Panc1 (cell line): Measurements from ENCODE around the gene GLT8D1. TPM values are rescaled to one million over a fixed set of nuclear protein-coding genes. Genes with fewer than 3 reads are reported as not detected.

ENCODE experiments used
- ATAC-seq: fragments of 200-7000 bp; cut with Tn5 transposase; 2 replicates; pipeline ENCODE4 v1.9.1; 2020; ENCODE audit warnings: mild to moderate bottlenecking, moderate library complexity
- BruUV-seq: library from RNA; stranded (reverse); fragments of 400-500 nt; replicated peaks from 2 replicates; lab custom pipeline; 2021; lab: Mats Ljungman, UMichigan
- CTCF ChIA-PET: fragments of 300-600 bp; sonication (Branson Sonifier 250); formaldehyde crosslinking; loops from one replicate; lab custom pipeline; 2022; ENCODE audit warnings: antibody characterized with exemption; lab: Charles Lee
- POLR2A ChIA-PET: fragments of 300-600 bp; sonication (Branson Sonifier 250); formaldehyde crosslinking; loops from one replicate; lab custom pipeline; 2022; ENCODE audit warnings: antibody characterized with exemption; lab: Charles Lee
- DNase-seq: peaks from one replicate; pipeline ENCODE4 v3.0.0-alpha.2; 2010; ENCODE audit warnings: low read depth, low spot score
- H3K27ac ChIP-seq: 2 replicates; pipeline ENCODE4 v1.5.1; 2011; ENCODE audit warnings: mild to moderate bottlenecking, low read length, inconsistent platforms
- H3K27me3 ChIP-seq: fragments of 200-500 bp; sonication (Bioruptor generic); 2 replicates; pipeline ENCODE4 v1.6.0; 2014; ENCODE audit warnings: low read length, inconsistent platforms; ENCODE audit not compliant: control insufficient read depth, insufficient read depth
- H3K36me3 ChIP-seq: fragments of 200-500 bp; sonication (Bioruptor generic); 2 replicates; pipeline ENCODE4 v1.5.1; 2014; ENCODE audit warnings: inconsistent platforms, mild to moderate bottlenecking, low read length, moderate library complexity; ENCODE audit not compliant: control insufficient read depth, insufficient read depth
- H3K4me1 ChIP-seq: 2 replicates; pipeline ENCODE4 v1.5.1; 2011; ENCODE audit warnings: inconsistent platforms, mild to moderate bottlenecking, low read length, moderate library complexity; ENCODE audit not compliant: control insufficient read depth, insufficient read depth
- H3K4me3 ChIP-seq, 2 experiments: 2 replicates each; pipeline ENCODE4 v1.5.1; 2011 to 2012; ENCODE audit warnings: low read depth in 2 of 2, low read length in 2 of 2, mild to moderate bottlenecking in 2 of 2, inconsistent platforms in 1 of 2, moderate library complexity in 1 of 2
- H3K9me3 ChIP-seq: fragments of 200-500 bp; sonication (Bioruptor generic); 2 replicates; pipeline ENCODE4 v1.5.1; 2014; ENCODE audit warnings: low read depth, mild to moderate bottlenecking, inconsistent platforms, low read length, moderate library complexity; ENCODE audit not compliant: control insufficient read depth, insufficient read depth
- CTCF ChIP-seq: fragments of 450-650 bp; IDR thresholded peaks from 2 replicates; pipeline ENCODE4 v1.5.1; 2017; ENCODE audit warnings: mild to moderate bottlenecking
- POLR2AphosphoS5 ChIP-seq: IDR thresholded peaks from 2 replicates; pipeline ENCODE4 v1.6.1; 2012; ENCODE audit warnings: mild to moderate bottlenecking, low read depth, low read length, moderate library complexity
- REST ChIP-seq, 2 experiments: IDR thresholded peaks; 2 replicates each; pipeline ENCODE4 v1.6.1; 2011 to 2012; ENCODE audit warnings: low read depth in 2 of 2, control low read depth in 1 of 2, low read length in 1 of 2, mild to moderate bottlenecking in 1 of 2, moderate library complexity in 1 of 2; ENCODE audit not compliant: insufficient read depth in 1 of 2
- SIN3A ChIP-seq: IDR thresholded peaks from 2 replicates; pipeline ENCODE4 v1.6.1; 2012; ENCODE audit warnings: low read depth, mild to moderate bottlenecking, low read length, moderate library complexity, borderline replicate concordance; ENCODE audit not compliant: insufficient read depth
- TCF7L2 ChIP-seq: IDR thresholded peaks from 2 replicates; pipeline ENCODE4 v1.6.1; 2011; ENCODE audit warnings: mild to moderate bottlenecking, low read depth, low read length, inconsistent platforms
- in situ Hi-C: cut with HindIII; loops from 2 replicates; pipeline ENCODE4 v1.10.0; 2016; ENCODE audit warnings: low sequenced_read_pairs, low pct_unique_long_range_greater_than_20kb
- intact Hi-C: fragments of 100-400 bp; cut with micrococcal nuclease; formaldehyde crosslinking; loops from one replicate; pipeline ENCODE4 v1.10.0; 2022; ENCODE audit not compliant: unreplicated experiment
- total RNA-seq: library from RNA; stranded (reverse); gene quantifications from one replicate; pipeline ENCODE4 v1.2.1, GENCODE V29; 2021; ENCODE audit not compliant: unreplicated experiment

The GLT8D1 gene
- total RNA-seq, 1 experiment from 2014 or later, result 51.3 TPM

GRCh38 chr3:52719618-52720017 is 14.0 kb upstream of the GLT8D1 start:
- Histone ChIP-seq H3K36me3 (no peaks in the 10 kb centered on the region), H3K27me3 (no peaks in the 10 kb centered on the region), H3K27ac (no peak overlapping the region), H3K9me3 (no peaks in the 10 kb centered on the region), H3K4me1 (no peaks in the 10 kb centered on the region), H3K4me3 (no peak overlapping the region)
- BruUV-seq, result no TSS peak
- POLR2A ChIA-PET, result no interaction called here
- intact Hi-C loops, result no loop called here
- CTCF ChIA-PET, result interaction anchor here (0.7 kb wide), 1 partner anchor 499 kb away, joined by 3 read pairs; no protein-coding TSS in a partner anchor
- in situ Hi-C loops, result no loop called here
- ATAC-seq (no peak), DNase-seq (no peak)
- no peak for TF ChIP-seq POLR2AphosphoS5
- no peak for TF ChIP-seq REST (IDR thresholded peaks at IDR 0.05; ENCODE audit: insufficient read depth in 1 of 2, low read depth in 2 of 2, low read length in 1 of 2)
- no peak for TF ChIP-seq TCF7L2
- no peak for TF ChIP-seq CTCF
- TF ChIP-seq SIN3A, result no peak

GRCh38 chr3:52715714-52716305 is 10.2 kb upstream of the GLT8D1 start:
- in situ Hi-C loops (no loop called here), intact Hi-C loops (no loop called here)
- Histone ChIP-seq H3K36me3 (0 out of 2 replicates have a peak, but pooled peaks cover 2% of the 10 kb centered on the region), H3K27me3 (no peaks in the 10 kb centered on the region), H3K4me3 (no peak overlapping the region), H3K27ac (no peak overlapping the region), H3K4me1 (no peaks in the 10 kb centered on the region), H3K9me3 (no peaks in the 10 kb centered on the region)
- ATAC-seq, result no peak
- no TSS peak for BruUV-seq
- CTCF ChIA-PET, result no interaction called here
- TF ChIP-seq SIN3A, result no peak
- no peak for TF ChIP-seq REST (IDR thresholded peaks at IDR 0.05; ENCODE audit: insufficient read depth in 1 of 2, low read depth in 2 of 2, low read length in 1 of 2)
- TF ChIP-seq TCF7L2, result no peak
- TF ChIP-seq CTCF, result no peak
- no peak for TF ChIP-seq POLR2AphosphoS5
- POLR2A ChIA-PET, result no interaction called here
- DNase-seq, result no peak
